Endothelial cell of umbilical vein (primary cell): ENCODE data around the gene GAB2. TPM values are rescaled to one million over a fixed set of nuclear protein-coding genes. Genes with fewer than 3 reads are reported as not detected.

Experiments
- BruUV-seq: library from RNA; stranded (reverse); fragments of 400-500 nt; replicated peaks from 2 replicates; lab custom pipeline; 2021; lab: Mats Ljungman, UMichigan
- CTCF ChIA-PET: fragments of 300-600, 350-600 bp; sonication (Branson Sonifier 250); formaldehyde crosslinking; loops from one replicate; lab custom pipeline; 2021; ENCODE audit warnings: antibody characterized with exemption, inconsistent platforms; lab: Charles Lee
- POLR2A ChIA-PET: fragments of 300-600, 350-600 bp; sonication (Branson Sonifier 250); formaldehyde crosslinking; loops from one replicate; lab custom pipeline; 2021; ENCODE audit warnings: antibody characterized with exemption, inconsistent platforms; lab: Charles Lee
- DNase-seq: peaks from one replicate; pipeline ENCODE4 v3.0.0-alpha.2; 2011; ENCODE audit warnings: low read depth, low spot score
- FAIRE-seq: peaks from 2 replicates; lab custom pipeline; 2011; peaks lifted over from hg19 to GRCh38; lab: Jason Lieb, UNC
- H2AFZ ChIP-seq: 2 replicates; pipeline ENCODE4 v1.6.0; 2012; ENCODE audit warnings: low read depth, low read length, control low read depth, inconsistent platforms
- H3K27ac ChIP-seq: 2 replicates; pipeline ENCODE4 v1.5.1; 2011; ENCODE audit warnings: low read depth, mild to moderate bottlenecking, control low read depth, low read length, moderate library complexity; ENCODE audit not compliant: insufficient read depth
- H3K27me3 ChIP-seq, 2 experiments: 2 replicates each; pipeline versions ENCODE4 v1.6.0 to v1.6.1; 2011; ENCODE audit warnings: low read length in 2 of 2, mixed read lengths in 1 of 2; ENCODE audit not compliant: control insufficient read depth in 2 of 2, insufficient read depth in 2 of 2
- H3K36me3 ChIP-seq, 2 experiments: 2 replicates in 1 of 2; 3 replicates in 1 of 2; pipeline ENCODE4 v1.5.1; 2011; ENCODE audit warnings: low read length in 2 of 2, mild to moderate bottlenecking in 1 of 2, moderate library complexity in 1 of 2; ENCODE audit not compliant: control insufficient read depth in 2 of 2, insufficient read depth in 2 of 2; ENCODE audit errors: extremely low read depth in 1 of 2
- H3K4me1 ChIP-seq: 3 replicates; pipeline ENCODE4 v1.5.1; 2011; ENCODE audit warnings: mild to moderate bottlenecking, low read length; ENCODE audit not compliant: control insufficient read depth, insufficient read depth; ENCODE audit errors: extremely low read depth
- H3K4me2 ChIP-seq: 2 replicates; pipeline ENCODE4 v1.6.1; 2011; ENCODE audit warnings: low read length, control low read depth, mixed read lengths; ENCODE audit not compliant: insufficient read depth
- H3K4me3 ChIP-seq, 3 experiments: fragments of 200-600 bp in 1 of 3; sonication (generic), shearing (Covaris generic) in 1 of 3; replicated peaks in 1 of 3; 2 replicates each; pipeline ENCODE4 v1.5.1; 2011 to 2016; ENCODE audit warnings: control low read depth in 3 of 3, low read length in 3 of 3, mild to moderate bottlenecking in 2 of 3, inconsistent platforms in 1 of 3, low read depth in 1 of 3, moderate library complexity in 1 of 3; ENCODE audit not compliant: insufficient read depth in 1 of 3
- H3K79me2 ChIP-seq: 2 replicates; pipeline ENCODE4 v1.6.0; 2012; ENCODE audit warnings: low read length, inconsistent platforms; ENCODE audit not compliant: control insufficient read depth, insufficient read depth
- H3K9ac ChIP-seq: replicated peaks from 2 replicates; pipeline ENCODE3; 2011; ENCODE audit warnings: low read length, control low read depth; ENCODE audit not compliant: insufficient read depth; ENCODE audit errors: extremely low read depth
- H3K9me1 ChIP-seq: replicated peaks from 3 replicates; pipeline ENCODE4 v1.6.0; 2011; ENCODE audit warnings: mild to moderate bottlenecking, low read length; ENCODE audit not compliant: control insufficient read depth, insufficient read depth; ENCODE audit errors: extremely low read depth
- H3K9me3 ChIP-seq: replicated peaks from 2 replicates; pipeline ENCODE4 v1.5.1; 2012; ENCODE audit warnings: low read length, inconsistent platforms; ENCODE audit not compliant: control insufficient read depth, insufficient read depth
- H4K20me1 ChIP-seq: replicated peaks from 2 replicates; pipeline ENCODE3; 2011; ENCODE audit warnings: mild to moderate bottlenecking, low read length; ENCODE audit not compliant: control insufficient read depth, insufficient read depth; ENCODE audit errors: extremely low read depth
- CTCF ChIP-seq, 2 donors: IDR thresholded peaks; 1 replicate in 1 of 2; 2 replicates in 1 of 2; pipeline ENCODE4 v1.5.1; 2011; ENCODE audit warnings: low read length in 2 of 2, mild to moderate bottlenecking in 2 of 2, moderate library complexity in 2 of 2, control low read depth in 1 of 2, inconsistent platforms in 1 of 2, low read depth in 1 of 2; ENCODE audit not compliant: insufficient read depth in 1 of 2; ENCODE audit errors: extremely low read depth in 1 of 2
- EZH2 ChIP-seq: IDR thresholded peaks from 2 replicates; pipeline ENCODE4 v1.6.1; 2012; ENCODE audit warnings: borderline replicate concordance, low read depth, mild to moderate bottlenecking, moderate library complexity, low read length, inconsistent platforms; ENCODE audit not compliant: severe bottlenecking
- FOS ChIP-seq: IDR thresholded peaks from 2 replicates; pipeline ENCODE4 v1.6.1; 2011; ENCODE audit warnings: mild to moderate bottlenecking, low read length, moderate library complexity, borderline replicate concordance; ENCODE audit not compliant: insufficient read depth
- GATA2 ChIP-seq: IDR thresholded peaks from 2 replicates; pipeline ENCODE4 v1.7.0; 2011; ENCODE audit warnings: low read depth, mild to moderate bottlenecking, moderate library complexity, mixed read lengths, low read length; ENCODE audit not compliant: insufficient read length, insufficient read depth
- JUN ChIP-seq: IDR thresholded peaks from 2 replicates; pipeline ENCODE4 v1.6.1; 2011; ENCODE audit warnings: borderline replicate concordance, low read depth; ENCODE audit not compliant: insufficient read length, insufficient read depth
- MYC ChIP-seq: IDR thresholded peaks from one replicate; pipeline ENCODE4 v1.6.1; 2011; ENCODE audit warnings: mild to moderate bottlenecking, low read depth, low read length
- POLR2A ChIP-seq: IDR thresholded peaks from 2 replicates; pipeline ENCODE4 v1.6.1; 2012; ENCODE audit warnings: low read depth, mild to moderate bottlenecking, control low read depth, low read length
- POLR2AphosphoS5 ChIP-seq: IDR thresholded peaks from 2 replicates; pipeline ENCODE4 v1.6.1; 2012; ENCODE audit warnings: low read depth, mild to moderate bottlenecking, control low read depth, low read length, moderate library complexity; ENCODE audit not compliant: insufficient read depth
- dilution Hi-C: fragments of 300-500 bp; cut with MboI; formaldehyde crosslinking; loops from one replicate; pipeline ENCODE4 v1.15.0; 2019; ENCODE audit warnings: low sequenced_read_pairs; ENCODE audit not compliant: extremely low pct_ligation_motif_present
- intact Hi-C: fragments of 100-400 bp; cut with micrococcal nuclease; formaldehyde crosslinking; loops from one replicate; pipeline ENCODE4 v1.10.0; 2022
- polyA plus RNA-seq, 4 experiments: library from polyadenylated mRNA; depleted of rRNA in 3 of 4; stranded (reverse) in 3 of 4; unstranded in 1 of 4; fragments of >200 nt; gene quantifications; 2 replicates each; pipeline versions ENCODE4 v1.2.1 to v1.2.3, GENCODE V29; 2011 to 2012; ENCODE audit warnings: missing spikeins in 1 of 4
- total RNA-seq: library from RNA; stranded (reverse); gene quantifications from 2 replicates; pipeline ENCODE4 v1.2.3, GENCODE V29; 2021
- TF ChIP-seq, protein P1 (sequence below): IDR thresholded peaks from 2 replicates; pipeline ENCODE4 v1.6.1; 2011; ENCODE audit not compliant: insufficient read depth, insufficient read length

The GAB2 gene
- total and polyA plus RNA-seq, 2 donors (not counting 3 experiments of a cell fraction or from before 2014, with no cell fraction given), result 19.6 to 39.6 TPM

GRCh38 chr11:78427615-78428265, 10.1 kb upstream of the GAB2 start:
- dilution Hi-C loops, result no loop called here
- DNase-seq, result no peak
- Histone ChIP-seq H3K4me1 (peaks cover 10% of the 10 kb centered on the region), H3K27ac (no peak overlapping the region), H3K27me3 (no peaks in the 10 kb centered on the region), H3K9me1 (no peaks in the 10 kb centered on the region), H3K79me2 (no peaks in the 10 kb centered on the region), H2AFZ (no peak overlapping the region), H3K4me2 (no peak overlapping the region), H3K36me3 (no peaks in the 10 kb centered on the region), H3K4me3 (no peak overlapping the region), H3K9ac (no peak overlapping the region), H4K20me1 (no peaks in the 10 kb centered on the region), H3K9me3 (no peaks in the 10 kb centered on the region)
- ChIA-PET POLR2A (interaction anchor here (0.9 kb wide), 1 partner anchor 349 kb away, joined by 3 read pairs; the partner anchor contains the start of gene NDUFC2), CTCF (interaction anchor here (1.6 to 6.3 kb wide), 3 partner anchors 9 to 199 kb away, joined by 8 to 100 read pairs (median 12); partner anchors contain the start of gene GAB2)
- no TSS peak for BruUV-seq
- TF ChIP-seq POLR2AphosphoS5 (no peak), CTCF (IDR thresholded peaks at IDR 0.05; ENCODE audit: extremely low read depth in 1 of 2, insufficient read depth in 1 of 2, low read depth in 1 of 2, low read length in 2 of 2) (no peak), EZH2 (no peak), GATA2 (no peak), MYC (no peak), POLR2A (no peak), FOS (no peak), JUN (no peak)
- TF ChIP-seq, protein P1, sequence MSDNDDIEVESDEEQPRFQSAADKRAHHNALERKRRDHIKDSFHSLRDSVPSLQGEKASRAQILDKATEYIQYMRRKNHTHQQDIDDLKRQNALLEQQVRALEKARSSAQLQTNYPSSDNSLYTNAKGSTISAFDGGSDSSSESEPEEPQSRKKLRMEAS, result no peak
- FAIRE-seq, result peak; percentile 55
- intact Hi-C loops, result no loop called here
